Measurements from ENCODE around the gene TRAT1. TPM values are rescaled to one million over a fixed set of nuclear protein-coding genes. Genes with fewer than 3 reads are reported as not detected.

The TRAT1 gene
- total and polyA plus RNA-seq, 2 of the 13 experiments (the other 11 are each of a cell fraction or from before 2014, with no cell fraction given) = not detected

DNA sequence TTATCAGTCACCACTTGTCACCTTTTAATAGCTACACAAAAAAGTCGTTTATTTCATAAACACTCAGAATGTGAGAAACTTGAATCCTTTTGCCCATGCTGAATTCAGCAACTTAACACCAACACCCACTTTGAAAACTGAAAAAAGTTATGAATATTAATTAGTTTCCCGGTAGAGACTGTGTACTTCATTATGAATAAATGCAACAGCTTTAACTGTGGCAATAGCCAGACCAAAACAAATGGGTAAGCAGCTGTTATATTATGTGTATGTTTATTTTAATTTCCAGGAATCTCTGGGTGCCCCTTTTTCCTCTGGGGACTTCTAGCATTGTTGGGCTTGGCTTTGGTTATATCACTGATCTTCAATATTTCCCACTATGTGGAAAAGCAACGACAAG is 7.8 kb downstream of the TRAT1 start (continued):
- TF ChIP-seq, protein P1, sequence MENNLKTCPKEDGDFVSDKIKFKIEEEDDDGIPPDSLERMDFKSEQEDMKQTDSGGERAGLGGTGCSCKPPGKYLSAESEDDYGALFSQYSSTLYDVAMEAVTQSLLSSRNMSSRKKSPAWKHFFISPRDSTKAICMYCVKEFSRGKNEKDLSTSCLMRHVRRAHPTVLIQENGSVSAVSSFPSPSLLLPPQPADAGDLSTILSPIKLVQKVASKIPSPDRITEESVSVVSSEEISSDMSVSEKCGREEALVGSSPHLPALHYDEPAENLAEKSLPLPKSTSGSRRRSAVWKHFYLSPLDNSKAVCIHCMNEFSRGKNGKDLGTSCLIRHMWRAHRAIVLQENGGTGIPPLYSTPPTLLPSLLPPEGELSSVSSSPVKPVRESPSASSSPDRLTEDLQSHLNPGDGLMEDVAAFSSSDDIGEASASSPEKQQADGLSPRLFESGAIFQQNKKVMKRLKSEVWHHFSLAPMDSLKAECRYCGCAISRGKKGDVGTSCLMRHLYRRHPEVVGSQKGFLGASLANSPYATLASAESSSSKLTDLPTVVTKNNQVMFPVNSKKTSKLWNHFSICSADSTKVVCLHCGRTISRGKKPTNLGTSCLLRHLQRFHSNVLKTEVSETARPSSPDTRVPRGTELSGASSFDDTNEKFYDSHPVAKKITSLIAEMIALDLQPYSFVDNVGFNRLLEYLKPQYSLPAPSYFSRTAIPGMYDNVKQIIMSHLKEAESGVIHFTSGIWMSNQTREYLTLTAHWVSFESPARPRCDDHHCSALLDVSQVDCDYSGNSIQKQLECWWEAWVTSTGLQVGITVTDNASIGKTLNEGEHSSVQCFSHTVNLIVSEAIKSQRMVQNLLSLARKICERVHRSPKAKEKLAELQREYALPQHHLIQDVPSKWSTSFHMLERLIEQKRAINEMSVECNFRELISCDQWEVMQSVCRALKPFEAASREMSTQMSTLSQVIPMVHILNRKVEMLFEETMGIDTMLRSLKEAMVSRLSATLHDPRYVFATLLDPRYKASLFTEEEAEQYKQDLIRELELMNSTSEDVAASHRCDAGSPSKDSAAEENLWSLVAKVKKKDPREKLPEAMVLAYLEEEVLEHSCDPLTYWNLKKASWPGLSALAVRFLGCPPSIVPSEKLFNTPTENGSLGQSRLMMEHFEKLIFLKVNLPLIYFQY (CRISPR knock-in tag; IDR thresholded peaks at IDR 0.05; ENCODE audit: borderline replicate concordance) = no peak
- TF ChIP-seq MBNL3 (CRISPR knock-in tag; conservative IDR thresholded peaks at IDR 0.05) (no peak), ZNF674 (CRISPR knock-in tag; IDR thresholded peaks at IDR 0.05; ENCODE audit: low read depth) (no peak), BHLHE40 (IDR thresholded peaks at IDR 0.05; ENCODE audit: low read length) (no peak)

DNA sequence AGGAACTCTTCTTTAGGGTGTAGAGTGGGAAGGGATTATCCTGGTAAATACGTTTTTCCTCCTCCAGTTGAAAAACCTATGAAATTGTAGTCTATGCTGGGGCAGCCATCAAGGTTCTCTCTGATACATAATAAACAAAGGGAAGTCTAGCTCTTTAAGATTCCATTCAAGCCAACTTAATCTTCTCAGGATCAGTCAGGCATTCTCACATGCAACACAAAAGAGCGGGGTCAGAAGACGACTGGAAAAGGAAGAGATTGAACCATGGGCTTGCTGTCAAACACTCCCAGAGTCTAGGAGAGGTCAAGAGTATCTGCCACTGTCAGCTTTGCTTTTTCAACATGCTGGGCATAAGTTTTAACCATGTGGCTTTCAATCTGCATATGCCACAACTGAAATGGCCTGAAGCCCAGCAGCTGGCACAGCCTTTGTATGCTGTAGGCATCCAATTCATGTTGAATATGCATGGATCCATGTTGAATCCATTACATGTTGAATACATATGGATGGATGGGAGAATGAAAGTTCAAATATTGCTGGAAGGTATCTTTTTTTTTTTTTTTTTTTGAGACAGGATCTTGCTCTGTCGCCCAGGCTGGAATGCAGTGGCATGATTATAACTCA is 8.5 kb downstream of the TRAT1 start:
- no TSS peak for BruUV-seq (replicated peaks)
- Histone ChIP-seq H3K27ac (ENCODE audit: extremely low read length, insufficient read depth, low read length) (no peak overlapping the region), H3K27me3 (ENCODE audit: control insufficient read depth in 1 of 2, insufficient read depth in 2 of 2, low read length in 2 of 2) (no peaks in the 10 kb centered on the region), H4K20me1 (ENCODE audit: insufficient read depth, low read length) (no peaks in the 10 kb centered on the region), H3K79me2 (ENCODE audit: insufficient read depth, low read length) (no peaks in the 10 kb centered on the region), H3K4me1 (ENCODE audit: insufficient read depth, low read length) (no peaks in the 10 kb centered on the region), H3K4me2 (ENCODE audit: low read depth, low read length) (no peak overlapping the region), H3K4me3 (replicated peaks in 1 of 3; ENCODE audit: insufficient read depth in 1 of 3, low read depth in 2 of 3, low read length in 3 of 3) (no peak overlapping the region), H3K9ac (ENCODE audit: insufficient read depth, low read depth, low read length) (no peak overlapping the region), H2AFZ (ENCODE audit: low read length) (no peak overlapping the region), H3K36me3 (replicated peaks in 1 of 2; ENCODE audit: control insufficient read depth in 1 of 2, insufficient read depth in 2 of 2, low read length in 2 of 2) (no peaks in the 10 kb centered on the region), H3K9me3 (ENCODE audit: low read length) (no peaks in the 10 kb centered on the region)
- WGBS (ENCODE audit: low lambda C conversion rate) = 7% methylated on average over 4 of the region's 4 CpGs
- intact Hi-C loops (cut with micrococcal nuclease; ENCODE audit: unreplicated experiment) (no loop called here), in situ Hi-C loops (cut with HindIII; ENCODE audit: extremely low pct_ligation_motif_present, low pct_unique_long_range_greater_than_20kb) (no loop called here)
- no peak for DNase-seq (ENCODE audit: low spot score)
- no peak for ATAC-seq
- no peak for TF ChIP-seq ZMYM2 (CRISPR knock-in tag; IDR thresholded peaks at IDR 0.05)
- POLR2A ChIA-PET = no interaction called here
- CTCF ChIA-PET (ENCODE audit: low intra/inter-chr PET ratio, low total read pairs) = no interaction called here
- FAIRE-seq = no peak
